Keratinocyte (primary cell): Measurements from ENCODE around the gene ZACN.

Experiments used
- CTCF ChIP-seq, 3 experiments: IDR thresholded peaks in 1 of 3; conservative IDR thresholded peaks in 1 of 3; optimal IDR thresholded peaks in 1 of 3; 2 replicates in 2 of 3; 3 replicates in 1 of 3; pipeline versions ENCODE3 to v1.5.1; 2011; ENCODE audit warnings: low read length in 3 of 3, mild to moderate bottlenecking in 3 of 3, moderate library complexity in 2 of 3, control low read depth in 1 of 3, inconsistent platforms in 1 of 3; ENCODE audit not compliant: insufficient read depth in 2 of 3; ENCODE audit errors: extremely low read depth in 1 of 3
- EZH2 ChIP-seq: IDR thresholded peaks from one replicate; pipeline ENCODE4 v1.6.1; 2012; ENCODE audit warnings: inconsistent platforms, mild to moderate bottlenecking, low read length, moderate library complexity

- TF ChIP-seq CTCF (optimal IDR thresholded peaks at IDR 0.05 in 1 of 3, IDR thresholded peaks at IDR 0.05 in 1 of 3, conservative IDR thresholded peaks at IDR 0.05 in 1 of 3; ENCODE audit: extremely low read depth in 1 of 3, insufficient read depth in 2 of 3, low read length in 3 of 3) (no peak), EZH2 (peak; percentile 64)
These were observed 2.0 kb upstream of the ZACN start for GRCh38 chr17:76076765-76077583.
